T1000 (cell line): ENCODE data around the gene MYO3A.
"Not testable (repeated sequence)": the region's sequence is repeated elsewhere in the genome, so short reads cannot be mapped to it uniquely, and the experiment has no call there.

Source experiments
- DNase-seq: peaks from one replicate; lab custom pipeline; 2025; ENCODE audit warnings: mixed read lengths; lab: John Stamatoyannopoulos, UW

MYO3A gene

GRCh38 chr10:25988583-25988982 lies 54.6 kb downstream of the MYO3A start:
- DNase-seq: no peak

DNA sequence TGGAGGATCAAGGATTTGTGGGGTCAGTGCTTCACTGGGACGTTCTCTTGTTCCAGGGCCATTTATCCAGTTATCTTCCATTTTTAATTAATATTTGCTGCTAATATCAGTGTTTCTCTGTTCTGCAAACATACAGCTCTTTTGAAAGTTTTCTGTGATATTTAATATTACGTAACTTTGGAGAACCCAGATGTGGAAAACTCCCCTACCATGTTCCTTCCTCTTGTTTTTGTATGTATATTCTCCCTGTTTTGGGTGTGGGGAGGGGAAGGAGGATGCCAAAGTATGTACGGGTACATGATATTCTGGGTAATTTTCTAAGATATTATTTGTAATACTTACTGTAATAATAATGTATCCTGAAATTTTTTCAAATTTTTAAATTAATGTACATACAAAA lies 55.9 kb downstream of the MYO3A start:
- DNase-seq: no peak

DNA sequence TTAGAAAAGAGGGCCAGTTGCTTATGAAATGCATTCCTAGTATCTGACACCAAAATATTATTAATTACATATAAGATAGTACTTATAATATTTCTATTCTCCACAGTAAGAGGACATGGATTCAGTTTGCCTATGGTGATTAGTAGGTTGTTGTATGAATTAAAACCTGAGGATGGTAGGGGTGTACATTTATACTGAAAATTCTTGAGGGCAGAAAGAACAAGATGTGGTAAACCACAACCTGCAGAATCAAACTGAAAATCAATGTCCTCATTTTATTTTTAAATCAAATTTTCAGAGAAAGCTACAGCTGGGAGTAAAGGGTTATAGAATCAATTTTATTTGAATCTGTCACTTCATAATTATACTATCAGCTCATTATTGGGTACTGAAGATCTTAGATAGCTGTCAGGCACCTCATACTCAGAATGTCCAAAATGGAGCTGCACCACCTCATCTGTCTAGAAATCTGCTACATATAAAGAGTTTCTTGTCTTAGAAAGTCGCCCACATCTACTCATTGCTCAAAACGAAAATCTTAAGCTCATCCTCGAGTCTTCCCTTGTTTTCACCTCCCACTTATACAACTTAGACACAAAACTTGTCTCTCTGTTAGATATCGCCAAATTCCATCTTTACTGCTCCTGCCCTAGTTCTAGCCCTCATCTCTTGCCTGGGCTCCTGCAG lies 65.4 kb downstream of the MYO3A start:
- DNase-seq: no peak

- no peak for DNase-seq
These were observed 66.9 kb downstream of the MYO3A start for GRCh38 chr10:26000971-26001370.

DNA sequence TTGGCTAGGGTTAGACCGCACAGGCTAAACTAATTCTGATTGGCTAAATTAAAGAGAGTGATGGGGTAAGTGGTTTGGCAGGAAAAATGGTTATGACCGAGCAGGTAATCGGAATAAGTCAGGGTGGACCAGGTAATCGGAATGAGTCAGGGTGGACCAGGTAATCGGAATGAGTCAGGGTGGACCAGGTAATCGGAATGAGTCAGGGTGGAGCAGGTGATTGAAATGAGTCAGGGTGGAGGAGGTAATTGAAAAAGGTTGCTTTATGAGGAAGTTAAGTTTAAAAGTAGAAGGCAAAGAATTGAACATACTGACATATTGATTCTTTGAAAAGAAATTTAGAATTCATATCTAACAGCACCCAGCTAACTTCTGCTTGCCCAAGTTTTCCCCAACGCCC lies 68.4 kb downstream of the MYO3A start:
- DNase-seq: not testable (repeated sequence)

DNA sequence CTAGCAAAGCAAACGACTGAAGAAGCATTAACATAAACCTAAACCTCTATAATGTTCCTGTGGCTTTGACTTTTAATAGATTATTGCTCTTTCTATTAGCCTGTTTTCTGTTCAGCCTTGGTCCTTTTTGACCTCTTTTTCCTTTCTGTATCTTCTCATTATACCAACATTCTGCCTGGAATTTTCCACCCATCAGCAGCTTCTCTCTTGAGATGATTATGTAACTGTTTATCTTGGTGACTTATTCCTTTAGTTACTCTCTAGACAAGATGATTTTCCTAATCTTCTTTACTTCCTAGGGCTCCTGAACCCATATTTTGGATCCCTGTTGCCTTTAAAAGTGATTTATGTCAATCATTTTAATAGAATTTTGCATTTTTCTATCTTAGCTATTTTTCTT lies 81.1 kb downstream of the MYO3A start:
- no peak for DNase-seq

DNA sequence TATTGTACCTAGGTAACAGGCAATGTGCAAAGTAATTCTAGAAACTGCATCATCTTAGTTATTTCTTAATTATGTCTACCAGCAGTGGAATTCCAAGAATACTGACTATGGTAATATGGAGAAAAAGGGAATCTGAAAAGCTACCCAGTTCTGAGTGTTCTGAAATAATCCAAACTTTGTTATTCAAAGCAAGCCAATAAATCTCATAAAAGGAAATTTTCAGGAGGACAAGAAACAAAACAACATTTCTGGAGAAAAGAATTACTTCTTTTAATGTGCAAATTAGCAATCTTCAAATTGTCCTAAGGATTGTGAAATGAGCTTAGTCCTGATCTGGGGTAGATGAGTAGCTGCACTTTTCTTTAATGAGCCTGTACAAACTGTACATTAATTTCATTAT lies 88.8 kb downstream of the MYO3A start:
- DNase-seq: no peak

- no peak for DNase-seq
These were observed 90.3 kb downstream of the MYO3A start for GRCh38 chr10:26024303-26024702.

DNA sequence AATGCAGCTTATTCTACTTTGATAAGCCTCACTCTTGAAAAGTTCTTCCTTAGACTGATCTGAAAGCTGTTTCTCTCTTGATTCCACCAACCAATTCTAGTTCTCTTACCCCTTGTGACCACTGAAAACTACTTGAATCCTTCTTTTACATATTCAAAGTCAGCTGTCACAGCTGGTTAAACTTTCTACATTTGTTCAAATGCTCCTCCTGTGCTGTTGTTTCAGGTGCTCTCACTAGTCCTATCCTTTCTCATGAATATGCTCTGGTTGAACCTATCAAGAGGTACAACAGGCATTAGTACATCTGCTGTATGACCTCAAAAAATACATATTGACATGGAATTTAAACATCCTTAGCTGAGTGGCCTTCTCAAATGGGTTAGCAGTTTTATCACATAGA lies 91.5 kb downstream of the MYO3A start:
- no peak for DNase-seq

GRCh38 chr10:26029858-26030257 lies 95.8 kb downstream of the MYO3A start:
- DNase-seq: no peak

DNA sequence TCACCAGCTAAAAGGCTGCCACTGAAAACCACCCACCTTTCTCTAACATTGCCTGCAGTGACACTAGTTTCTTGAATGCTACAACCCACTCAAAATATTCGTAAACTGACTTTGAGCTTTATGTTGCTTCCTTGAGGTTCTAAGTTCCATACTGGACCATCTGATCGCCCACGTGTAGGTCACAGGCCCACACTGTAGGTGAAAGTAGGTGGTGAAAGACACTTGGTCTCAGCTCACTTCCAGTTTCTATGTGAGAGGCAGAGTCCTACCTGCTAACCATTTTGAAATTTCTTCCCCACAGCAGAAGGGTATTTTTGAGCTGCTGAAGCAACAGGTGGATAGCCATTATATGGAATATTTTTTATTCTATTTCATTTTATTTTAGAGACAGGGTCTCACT lies 97.3 kb downstream of the MYO3A start:
- DNase-seq: no peak

DNA sequence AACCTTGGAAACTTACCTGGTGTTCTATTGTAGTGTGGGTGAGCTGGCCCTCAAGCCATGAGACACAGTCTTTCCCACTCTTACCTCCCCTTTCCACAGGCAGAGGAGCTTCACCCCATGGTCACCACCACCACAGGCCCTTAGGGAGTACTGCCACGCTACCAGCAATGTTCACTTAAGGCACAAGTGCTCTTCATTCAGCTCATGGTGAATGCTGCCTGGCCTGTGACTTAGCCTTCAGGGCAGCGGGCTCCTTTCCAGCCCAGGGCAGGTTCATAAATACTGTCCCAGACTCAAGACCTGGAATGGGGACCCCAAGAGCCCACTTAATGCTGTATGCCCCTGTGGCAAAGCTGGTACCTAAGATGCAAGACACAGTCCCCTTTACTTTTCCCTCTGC lies 109.4 kb downstream of the MYO3A start:
- DNase-seq: no peak

- DNase-seq: no peak
These were observed 110.2 kb downstream of the MYO3A start for GRCh38 chr10:26044141-26044749.

GRCh38 chr10:26046073-26046700 lies 112.2 kb downstream of the MYO3A start:
- no peak for DNase-seq

DNA sequence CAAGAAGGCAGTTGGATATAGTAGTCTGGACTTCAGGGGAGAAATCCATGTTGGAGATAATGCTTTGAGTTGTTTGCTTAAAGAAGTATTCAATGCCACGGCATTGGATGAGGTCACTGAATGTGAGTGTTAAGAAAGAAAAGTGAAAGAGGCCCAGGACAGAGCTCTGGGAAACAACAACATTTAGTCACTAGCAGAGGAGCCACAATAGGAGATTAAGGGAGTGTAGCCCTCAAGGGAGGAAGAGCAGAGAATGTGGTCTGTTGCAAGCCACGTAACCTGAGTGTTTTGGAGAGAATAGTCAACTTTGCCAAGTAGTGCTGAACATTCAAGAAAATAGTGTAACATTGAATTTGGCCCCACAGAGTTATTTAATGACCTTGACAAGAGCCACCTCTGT lies 114.7 kb downstream of the MYO3A start:
- no peak for DNase-seq

GRCh38 chr10:26052326-26052725 lies 118.3 kb downstream of the MYO3A start:
- no peak for DNase-seq

DNA sequence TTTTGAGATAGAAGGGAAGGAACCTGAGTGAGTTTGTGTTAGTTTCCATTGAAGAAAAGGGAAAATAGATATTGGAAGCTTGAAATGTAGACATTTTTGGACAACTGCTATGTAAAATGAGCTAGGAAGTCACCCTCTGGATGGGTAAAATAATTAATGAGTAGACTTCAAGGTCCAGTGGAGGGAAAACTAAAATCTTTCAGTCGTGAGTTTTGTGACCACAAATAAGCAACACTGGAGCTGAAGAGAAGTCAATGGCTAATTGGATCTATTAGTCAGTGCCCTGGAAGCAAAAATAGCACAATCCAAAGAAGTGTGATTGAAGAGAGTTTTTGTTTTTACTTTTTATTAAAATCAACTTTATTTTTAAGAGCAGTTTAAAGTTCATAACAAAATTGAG lies 123.4 kb downstream of the MYO3A start:
- DNase-seq: no peak

- no peak for DNase-seq
These were observed 130.1 kb downstream of the MYO3A start for GRCh38 chr10:26064106-26064505.

DNA sequence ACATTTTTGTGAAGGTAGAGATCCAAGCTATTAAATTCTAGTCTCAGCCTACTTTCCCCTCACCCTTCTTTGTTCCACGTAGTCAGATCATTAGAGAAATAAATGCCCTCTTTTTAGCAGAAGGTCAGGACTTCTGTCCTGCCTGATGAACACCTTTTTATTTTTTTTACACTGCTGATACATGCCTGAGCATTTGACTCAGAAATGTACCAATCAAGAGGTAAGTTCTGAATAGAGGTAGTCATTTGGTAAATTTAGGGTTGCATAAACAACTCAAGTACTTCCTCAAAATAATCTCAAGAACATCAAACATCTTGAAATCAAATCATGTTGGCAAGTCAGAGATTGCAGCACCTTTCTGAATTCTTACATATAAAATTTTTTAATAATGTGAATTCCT lies 133.7 kb downstream of the MYO3A start:
- DNase-seq: no peak

GRCh38 chr10:26080971-26081370 lies 146.9 kb downstream of the MYO3A start:
- DNase-seq: not testable (repeated sequence)

- no peak for DNase-seq
These were observed 147.4 kb downstream of the MYO3A start for GRCh38 chr10:26081459-26081858.

DNA sequence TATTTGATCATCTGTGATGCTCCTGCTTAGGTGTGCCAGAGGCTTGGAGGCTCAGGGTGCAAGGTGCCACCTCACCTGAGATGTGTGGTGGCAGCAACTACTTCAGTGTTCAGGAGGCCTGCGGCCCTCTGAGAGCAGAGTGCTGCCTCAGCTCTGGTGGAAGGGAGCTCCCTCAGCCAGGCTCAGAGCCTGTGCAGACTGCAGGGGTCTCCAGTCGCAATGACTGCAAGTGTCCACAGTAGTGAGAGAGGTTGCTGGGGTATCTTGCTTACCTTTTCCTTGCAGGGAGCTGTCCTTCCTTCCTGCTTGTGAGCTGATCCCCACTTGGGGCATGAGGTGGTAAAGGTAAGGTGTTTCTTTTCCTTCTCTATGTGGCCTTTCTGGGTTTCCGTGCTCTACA lies 151.5 kb downstream of the MYO3A start:
- no peak for DNase-seq

- no peak for DNase-seq
These were observed 153.6 kb downstream of the MYO3A start for GRCh38 chr10:26087666-26088065.

DNA sequence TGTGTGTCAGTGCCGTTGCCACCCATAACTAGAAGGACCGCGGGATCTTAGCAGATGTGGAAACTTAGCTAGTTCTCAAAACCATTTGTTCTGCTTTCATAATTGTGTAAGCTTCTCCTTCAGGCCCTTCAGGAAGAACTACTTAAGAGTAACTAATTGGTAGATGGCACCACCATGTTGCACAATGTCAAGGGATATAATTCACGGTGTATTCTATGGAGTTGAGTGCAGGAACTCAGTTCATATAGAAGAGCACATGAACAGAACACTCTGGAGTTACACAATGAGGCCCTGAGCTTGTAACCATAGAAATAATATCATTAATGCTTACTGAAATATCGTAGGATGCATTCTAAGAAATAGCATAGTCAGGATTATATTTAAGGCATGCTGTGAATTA lies 156.0 kb downstream of the MYO3A start:
- no peak for DNase-seq
